ENCODE data around the gene KIAA1755.

DNA sequence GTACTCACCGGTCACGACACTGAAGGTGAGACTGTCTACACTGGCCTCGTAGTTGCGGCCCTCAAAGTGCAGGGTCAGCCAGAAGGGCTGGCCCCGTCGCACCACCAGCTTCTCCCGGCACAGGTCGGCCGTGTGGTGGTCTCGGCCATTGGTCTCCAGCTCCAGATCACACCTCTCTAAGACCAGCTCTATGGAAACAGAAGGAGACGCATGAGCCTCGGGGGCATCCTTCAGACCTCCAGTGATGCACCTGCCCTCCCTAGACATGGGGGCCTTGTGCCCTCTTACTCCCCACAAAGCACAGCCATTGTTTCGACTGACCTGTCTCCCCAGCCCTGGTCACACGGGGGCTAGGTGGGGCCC lies 99.1 kb downstream of the KIAA1755 start:
- TF ChIP-seq, protein P1, sequence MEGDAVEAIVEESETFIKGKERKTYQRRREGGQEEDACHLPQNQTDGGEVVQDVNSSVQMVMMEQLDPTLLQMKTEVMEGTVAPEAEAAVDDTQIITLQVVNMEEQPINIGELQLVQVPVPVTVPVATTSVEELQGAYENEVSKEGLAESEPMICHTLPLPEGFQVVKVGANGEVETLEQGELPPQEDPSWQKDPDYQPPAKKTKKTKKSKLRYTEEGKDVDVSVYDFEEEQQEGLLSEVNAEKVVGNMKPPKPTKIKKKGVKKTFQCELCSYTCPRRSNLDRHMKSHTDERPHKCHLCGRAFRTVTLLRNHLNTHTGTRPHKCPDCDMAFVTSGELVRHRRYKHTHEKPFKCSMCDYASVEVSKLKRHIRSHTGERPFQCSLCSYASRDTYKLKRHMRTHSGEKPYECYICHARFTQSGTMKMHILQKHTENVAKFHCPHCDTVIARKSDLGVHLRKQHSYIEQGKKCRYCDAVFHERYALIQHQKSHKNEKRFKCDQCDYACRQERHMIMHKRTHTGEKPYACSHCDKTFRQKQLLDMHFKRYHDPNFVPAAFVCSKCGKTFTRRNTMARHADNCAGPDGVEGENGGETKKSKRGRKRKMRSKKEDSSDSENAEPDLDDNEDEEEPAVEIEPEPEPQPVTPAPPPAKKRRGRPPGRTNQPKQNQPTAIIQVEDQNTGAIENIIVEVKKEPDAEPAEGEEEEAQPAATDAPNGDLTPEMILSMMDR (IDR thresholded peaks at IDR 0.05) = no peak
- TF ChIP-seq POLR2A (IDR thresholded peaks at IDR 0.05) = no peak
